Measurements from ENCODE around the gene LGALS16.
"Not testable (repeated sequence)": the region's sequence is repeated elsewhere in the genome, so short reads cannot be mapped to it uniquely, and the experiment has no call there.

The LGALS16 gene

DNA sequence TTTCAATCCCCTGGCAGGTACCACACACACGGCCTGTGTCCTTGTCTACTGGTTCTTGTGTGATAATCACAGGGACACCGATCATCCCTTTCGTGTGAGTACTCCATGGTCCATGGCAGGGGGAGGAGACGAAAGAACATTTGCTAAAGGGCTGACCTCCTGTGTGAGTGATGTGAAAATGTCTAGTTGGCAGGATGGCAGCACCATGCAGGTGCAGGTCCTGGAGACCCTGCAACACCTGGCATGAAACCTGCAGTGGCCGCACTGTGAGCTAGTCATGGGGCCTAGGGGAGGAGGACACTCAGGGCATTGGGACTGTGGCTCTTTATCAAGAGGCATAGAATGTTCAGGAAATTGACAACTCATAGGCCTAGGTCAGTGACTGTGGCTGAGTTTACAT is 25.7 kb downstream of the LGALS16 start:
- H3K4me3 ChIP-seq (ENCODE audit: low read depth in 1 of 2, low read length in 2 of 2) = no peak overlapping the region
- no peak for ATAC-seq (ENCODE audit: insufficient read depth, low read depth)
- no peaks in the 10 kb centered on the region for H3K36me3 ChIP-seq (ENCODE audit: insufficient read depth, low read length)
- no peak for TF ChIP-seq EZH2 (IDR thresholded peaks at IDR 0.05; ENCODE audit: borderline replicate concordance, low read depth, low read length, severe bottlenecking)
- TF ChIP-seq, protein P1, sequence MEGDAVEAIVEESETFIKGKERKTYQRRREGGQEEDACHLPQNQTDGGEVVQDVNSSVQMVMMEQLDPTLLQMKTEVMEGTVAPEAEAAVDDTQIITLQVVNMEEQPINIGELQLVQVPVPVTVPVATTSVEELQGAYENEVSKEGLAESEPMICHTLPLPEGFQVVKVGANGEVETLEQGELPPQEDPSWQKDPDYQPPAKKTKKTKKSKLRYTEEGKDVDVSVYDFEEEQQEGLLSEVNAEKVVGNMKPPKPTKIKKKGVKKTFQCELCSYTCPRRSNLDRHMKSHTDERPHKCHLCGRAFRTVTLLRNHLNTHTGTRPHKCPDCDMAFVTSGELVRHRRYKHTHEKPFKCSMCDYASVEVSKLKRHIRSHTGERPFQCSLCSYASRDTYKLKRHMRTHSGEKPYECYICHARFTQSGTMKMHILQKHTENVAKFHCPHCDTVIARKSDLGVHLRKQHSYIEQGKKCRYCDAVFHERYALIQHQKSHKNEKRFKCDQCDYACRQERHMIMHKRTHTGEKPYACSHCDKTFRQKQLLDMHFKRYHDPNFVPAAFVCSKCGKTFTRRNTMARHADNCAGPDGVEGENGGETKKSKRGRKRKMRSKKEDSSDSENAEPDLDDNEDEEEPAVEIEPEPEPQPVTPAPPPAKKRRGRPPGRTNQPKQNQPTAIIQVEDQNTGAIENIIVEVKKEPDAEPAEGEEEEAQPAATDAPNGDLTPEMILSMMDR (IDR thresholded peaks at IDR 0.05; ENCODE audit: borderline replicate concordance, extremely low read depth, low read length, poor library complexity, severe bottlenecking) = no peak
- no peak overlapping the region for H3K4me2 ChIP-seq (ENCODE audit: insufficient read depth, low read length)
- H3K27me3 ChIP-seq (ENCODE audit: insufficient read depth, low read length, poor library complexity) = peaks cover 5% of the 10 kb centered on the region
- no peaks in the 10 kb centered on the region for H3K4me1 ChIP-seq (ENCODE audit: insufficient read depth, low read length)
- no peak overlapping the region for H2AFZ ChIP-seq (ENCODE audit: low read depth, low read length)
- DNase-seq = no peak
- H3K9ac ChIP-seq (ENCODE audit: low read depth, low read length) = no peak overlapping the region
- no peaks in the 10 kb centered on the region for H4K20me1 ChIP-seq (ENCODE audit: insufficient read depth, low read length)
- H3K79me2 ChIP-seq (ENCODE audit: insufficient read depth, low read length) = no peaks in the 10 kb centered on the region
- no peak overlapping the region for H3K27ac ChIP-seq (ENCODE audit: low read length)
- H3K9me3 ChIP-seq (ENCODE audit: insufficient read depth, low read length, severe bottlenecking) = no peaks in the 10 kb centered on the region

DNA sequence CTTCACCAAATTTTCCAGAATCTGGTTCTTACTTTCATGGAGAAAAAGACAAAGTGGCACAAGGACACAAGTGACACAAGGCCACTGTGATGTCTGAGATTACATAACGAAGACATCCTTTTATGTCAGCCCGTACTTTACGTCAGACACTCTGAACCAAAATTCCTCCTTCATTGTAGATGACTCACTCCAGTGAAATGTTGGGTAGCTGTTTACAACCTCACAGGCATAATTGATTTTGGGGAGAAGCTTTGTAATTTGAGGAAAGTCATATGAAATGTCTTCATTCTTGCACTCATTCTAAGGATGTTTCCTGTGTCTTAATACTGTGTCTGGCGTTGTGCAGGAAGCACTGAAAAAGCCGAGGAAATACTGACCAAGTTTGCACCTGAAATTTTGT is 28.6 kb downstream of the LGALS16 start:
- H3K9ac ChIP-seq (ENCODE audit: low read depth, low read length) = no peak overlapping the region
- H4K20me1 ChIP-seq (ENCODE audit: insufficient read depth, low read length) = no peaks in the 10 kb centered on the region
- no peaks in the 10 kb centered on the region for H3K79me2 ChIP-seq (ENCODE audit: insufficient read depth, low read length)
- no peaks in the 10 kb centered on the region for H3K4me1 ChIP-seq (ENCODE audit: insufficient read depth, low read length)
- TF ChIP-seq EZH2 (IDR thresholded peaks at IDR 0.05; ENCODE audit: borderline replicate concordance, low read depth, low read length, severe bottlenecking) = no peak
- TF ChIP-seq, protein P1 (IDR thresholded peaks at IDR 0.05; ENCODE audit: borderline replicate concordance, extremely low read depth, low read length, poor library complexity, severe bottlenecking) = no peak
- ATAC-seq (ENCODE audit: insufficient read depth, low read depth) (no peak), DNase-seq (no peak)
- H3K4me3 ChIP-seq (ENCODE audit: low read depth in 1 of 2, low read length in 2 of 2) = no peak overlapping the region
- H3K36me3 ChIP-seq (ENCODE audit: insufficient read depth, low read length) = no peaks in the 10 kb centered on the region
- peaks cover 5% of the 10 kb centered on the region for H3K27me3 ChIP-seq (ENCODE audit: insufficient read depth, low read length, poor library complexity)
- H3K4me2 ChIP-seq (ENCODE audit: insufficient read depth, low read length) = no peak overlapping the region
- no peak overlapping the region for H2AFZ ChIP-seq (ENCODE audit: low read depth, low read length)
- no peak overlapping the region for H3K27ac ChIP-seq (ENCODE audit: low read length)
- H3K9me3 ChIP-seq (ENCODE audit: insufficient read depth, low read length, severe bottlenecking) = no peaks in the 10 kb centered on the region

DNA sequence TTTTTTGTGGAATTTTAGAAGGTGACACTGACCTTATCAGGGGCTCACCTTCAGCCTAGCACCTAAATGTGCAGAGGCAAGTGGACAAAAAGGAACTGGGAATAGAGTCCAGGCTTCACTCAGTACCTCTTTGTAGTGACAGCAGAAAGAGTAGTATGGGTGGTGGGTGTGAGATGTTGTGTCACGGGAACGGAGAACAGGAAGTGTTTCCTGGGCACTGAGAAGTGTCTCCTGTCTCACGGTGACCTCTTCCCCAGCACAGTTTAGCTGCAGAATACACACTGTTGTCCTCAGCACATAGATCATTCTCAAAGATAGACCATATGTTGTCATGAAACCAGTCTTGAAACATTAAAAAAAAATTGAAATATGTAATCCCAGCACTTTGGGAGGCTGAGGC is 31.0 kb downstream of the LGALS16 start:
- Histone ChIP-seq H3K36me3 (ENCODE audit: insufficient read depth, low read length) (no peaks in the 10 kb centered on the region), H3K9ac (ENCODE audit: low read depth, low read length) (no peak overlapping the region), H2AFZ (ENCODE audit: low read depth, low read length) (no peak overlapping the region), H3K4me1 (ENCODE audit: insufficient read depth, low read length) (no peaks in the 10 kb centered on the region), H3K9me3 (ENCODE audit: insufficient read depth, low read length, severe bottlenecking) (no peaks in the 10 kb centered on the region), H4K20me1 (ENCODE audit: insufficient read depth, low read length) (no peaks in the 10 kb centered on the region), H3K4me3 (ENCODE audit: low read depth in 1 of 2, low read length in 2 of 2) (no peak overlapping the region), H3K79me2 (ENCODE audit: insufficient read depth, low read length) (no peaks in the 10 kb centered on the region), H3K27ac (ENCODE audit: low read length) (no peak overlapping the region), H3K4me2 (ENCODE audit: insufficient read depth, low read length) (no peak overlapping the region), H3K27me3 (ENCODE audit: insufficient read depth, low read length, poor library complexity) (peaks cover 2% of the 10 kb centered on the region)
- TF ChIP-seq, protein P1 (IDR thresholded peaks at IDR 0.05; ENCODE audit: borderline replicate concordance, extremely low read depth, low read length, poor library complexity, severe bottlenecking) = no peak
- no peak for TF ChIP-seq EZH2 (IDR thresholded peaks at IDR 0.05; ENCODE audit: borderline replicate concordance, low read depth, low read length, severe bottlenecking)
- no peak for ATAC-seq (ENCODE audit: insufficient read depth, low read depth)
- no peak for DNase-seq

DNA sequence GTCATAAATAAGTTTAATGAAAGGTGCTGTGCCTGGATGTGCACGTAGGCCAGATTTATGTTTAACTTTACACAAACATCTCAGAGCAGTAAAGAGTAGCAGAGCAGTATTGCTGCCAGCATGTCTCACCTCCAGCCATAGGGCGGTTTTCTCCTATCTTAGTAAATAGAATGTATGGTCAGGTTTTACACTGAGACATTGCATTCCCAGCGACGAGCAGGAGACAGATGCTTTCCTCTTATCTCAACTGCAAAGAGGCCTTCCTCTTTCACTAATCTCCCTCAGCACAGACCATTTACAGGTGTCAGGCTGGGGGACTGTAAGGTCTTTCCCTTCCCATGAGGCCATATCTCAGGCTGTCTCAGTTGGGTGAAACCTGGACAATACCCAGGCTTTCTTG is 32.9 kb downstream of the LGALS16 start:
- not testable (repeated sequence) for H3K36me3 ChIP-seq (ENCODE audit: insufficient read depth, low read length); H3K9me3 ChIP-seq (ENCODE audit: insufficient read depth, low read length, severe bottlenecking); H3K27ac ChIP-seq (ENCODE audit: low read length); H3K9ac ChIP-seq (ENCODE audit: low read depth, low read length); H3K4me2 ChIP-seq (ENCODE audit: insufficient read depth, low read length); H3K4me1 ChIP-seq (ENCODE audit: insufficient read depth, low read length); H4K20me1 ChIP-seq (ENCODE audit: insufficient read depth, low read length); ATAC-seq (ENCODE audit: insufficient read depth, low read depth); H3K79me2 ChIP-seq (ENCODE audit: insufficient read depth, low read length); DNase-seq; H3K4me3 ChIP-seq (ENCODE audit: low read depth in 1 of 2, low read length in 2 of 2); H2AFZ ChIP-seq (ENCODE audit: low read depth, low read length)
- H3K27me3 ChIP-seq (ENCODE audit: insufficient read depth, low read length, poor library complexity) = peaks cover 13% of the 10 kb centered on the region
